Globus pallidus (tissue), 1 donor: ENCODE data around the gene ATP2A2.
"Not testable (repeated sequence)": the region's sequence is repeated elsewhere in the genome, so short reads cannot be mapped to it uniquely, and the experiment has no call there.

Source experiments
- DNase-seq: peaks from one replicate; pipeline ENCODE4 v3.0.0-alpha.2; 2015; ENCODE audit warnings: low spot score

ATP2A2 gene

DNA sequence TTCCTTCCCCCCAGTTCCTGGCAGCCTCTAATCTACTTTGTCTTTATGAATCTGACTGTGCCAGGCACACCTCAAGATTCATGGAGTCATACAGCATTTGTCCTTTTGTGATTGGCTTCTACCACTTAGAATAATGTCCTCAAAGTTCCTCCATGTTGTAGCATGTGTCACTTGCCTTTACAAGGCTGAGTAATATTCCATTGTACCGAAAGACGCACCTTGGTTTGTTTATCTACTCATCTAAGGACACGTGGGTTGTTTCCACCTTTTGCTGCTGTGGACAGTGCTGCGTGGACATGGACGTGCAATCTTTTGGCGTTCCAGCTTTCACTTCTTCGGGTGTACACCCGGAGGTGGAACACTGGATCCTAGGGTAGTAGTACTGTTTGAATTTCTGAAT, 88.9 kb downstream of the ATP2A2 start:
- DNase-seq = no peak

DNA sequence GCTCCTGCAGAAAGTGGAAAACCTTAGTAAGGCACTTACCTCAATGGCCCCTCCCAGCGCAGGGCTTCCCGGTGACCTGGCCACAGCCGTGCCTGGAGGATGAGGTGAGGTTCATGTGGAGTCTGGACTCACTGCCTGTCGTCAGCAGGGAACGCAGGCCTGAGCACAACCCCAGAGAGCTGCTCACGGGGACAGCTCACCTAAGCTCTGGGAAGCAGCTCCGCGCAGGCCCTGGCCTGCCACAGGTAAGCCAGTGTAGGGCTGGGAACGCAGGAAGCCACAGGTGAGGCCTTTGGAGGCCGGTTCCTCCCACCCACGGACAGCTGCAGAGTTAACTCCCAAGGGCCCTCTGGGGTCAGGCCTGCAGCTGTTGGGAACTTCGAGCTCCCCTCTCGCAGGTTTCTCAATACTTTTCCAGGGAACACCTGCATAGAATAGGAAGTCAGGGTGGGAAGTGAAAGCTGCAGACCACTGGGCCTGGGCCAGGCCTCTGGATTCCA, 89.7 kb downstream of the ATP2A2 start:
- no peak for DNase-seq

DNA sequence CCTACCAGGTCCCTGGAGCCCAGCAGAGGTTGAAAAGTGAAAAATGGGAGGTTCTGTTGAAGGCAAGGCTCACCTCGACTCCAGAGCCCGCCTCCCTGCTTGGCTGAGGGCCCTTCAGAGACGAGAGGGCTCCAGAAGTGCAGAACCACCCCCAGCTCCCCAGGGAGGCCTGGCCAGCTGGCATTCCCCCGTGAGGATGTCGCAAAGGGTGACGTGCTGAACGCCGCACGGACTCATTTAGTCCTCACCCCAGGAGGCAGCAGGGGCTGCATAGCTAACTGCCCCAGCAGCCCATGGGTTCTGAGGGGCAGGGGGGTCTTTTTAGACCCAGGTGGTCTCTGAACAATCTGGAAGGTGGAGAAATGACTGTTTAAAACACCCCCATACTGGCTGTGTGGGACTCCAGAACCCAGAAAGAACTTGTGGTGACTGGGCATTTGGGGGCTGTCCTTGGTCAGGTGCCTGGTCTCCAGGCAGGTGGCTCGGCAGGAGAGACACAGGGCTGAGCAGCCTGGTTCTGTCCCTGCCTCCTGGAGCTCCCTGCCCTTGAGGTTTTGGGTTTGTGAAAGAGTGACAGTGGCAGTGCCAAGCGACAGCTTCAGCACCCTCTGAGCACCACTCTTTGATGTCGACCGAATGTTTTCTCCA, 90.5 kb downstream of the ATP2A2 start:
- DNase-seq = no peak

DNA sequence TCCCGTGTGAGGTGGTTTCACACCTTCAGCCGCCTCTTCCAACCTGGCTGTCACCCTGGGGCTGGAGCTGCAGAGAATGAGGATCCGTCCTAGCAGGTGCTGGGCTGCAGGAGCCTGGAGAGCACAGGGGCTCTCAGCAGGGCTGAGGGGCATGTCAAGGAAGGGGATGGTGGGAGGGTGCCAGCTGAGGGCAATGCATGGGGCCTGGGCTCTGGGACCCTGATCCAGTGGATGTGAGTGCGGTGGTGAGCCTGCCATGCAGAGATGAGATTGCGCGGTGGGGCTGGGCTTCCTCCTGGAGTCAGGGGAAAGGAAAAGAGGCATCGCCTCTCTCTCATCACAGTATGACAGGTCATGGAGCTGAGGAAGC, 91.0 kb downstream of the ATP2A2 start:
- DNase-seq = no peak

DNA sequence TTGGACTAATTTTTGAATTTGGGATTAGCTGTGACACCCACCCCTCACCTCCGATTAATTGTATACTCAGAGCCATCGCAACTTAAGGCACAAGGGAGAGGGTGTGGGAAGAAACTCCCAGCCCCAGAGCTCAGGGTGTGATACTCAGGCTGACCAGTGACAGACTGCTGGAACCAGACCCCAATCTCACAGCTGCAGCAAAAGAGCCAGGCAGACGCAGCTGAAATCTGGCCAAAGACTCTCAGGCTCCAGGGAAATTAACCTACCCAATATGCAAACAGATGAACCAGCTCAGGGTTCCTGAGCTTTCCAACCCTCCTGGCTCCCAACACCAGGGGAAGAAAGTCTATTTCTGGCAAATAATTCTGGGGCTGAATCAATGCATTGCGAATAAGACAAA, 92.0 kb downstream of the ATP2A2 start:
- peak; percentile 12 for DNase-seq

DNA sequence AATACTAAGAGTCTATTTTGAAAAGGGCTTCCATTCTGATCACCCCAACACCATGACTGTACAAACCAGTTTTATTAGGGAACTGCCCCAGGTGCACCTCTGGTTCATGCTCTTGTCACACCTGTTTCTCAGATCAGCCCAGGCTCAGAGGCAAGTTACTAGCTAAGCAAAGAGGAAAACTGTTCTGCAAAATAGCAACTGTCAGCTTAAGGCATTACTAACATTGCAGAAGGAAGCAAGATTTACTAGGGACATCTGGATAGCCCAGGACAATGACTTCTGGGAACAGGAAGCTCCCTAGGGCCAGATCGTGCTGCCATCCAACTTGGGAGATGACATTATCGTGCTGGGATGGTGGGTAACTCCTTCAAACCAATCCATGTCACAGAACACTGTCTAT, 92.4 kb downstream of the ATP2A2 start:
- no peak for DNase-seq

DNA sequence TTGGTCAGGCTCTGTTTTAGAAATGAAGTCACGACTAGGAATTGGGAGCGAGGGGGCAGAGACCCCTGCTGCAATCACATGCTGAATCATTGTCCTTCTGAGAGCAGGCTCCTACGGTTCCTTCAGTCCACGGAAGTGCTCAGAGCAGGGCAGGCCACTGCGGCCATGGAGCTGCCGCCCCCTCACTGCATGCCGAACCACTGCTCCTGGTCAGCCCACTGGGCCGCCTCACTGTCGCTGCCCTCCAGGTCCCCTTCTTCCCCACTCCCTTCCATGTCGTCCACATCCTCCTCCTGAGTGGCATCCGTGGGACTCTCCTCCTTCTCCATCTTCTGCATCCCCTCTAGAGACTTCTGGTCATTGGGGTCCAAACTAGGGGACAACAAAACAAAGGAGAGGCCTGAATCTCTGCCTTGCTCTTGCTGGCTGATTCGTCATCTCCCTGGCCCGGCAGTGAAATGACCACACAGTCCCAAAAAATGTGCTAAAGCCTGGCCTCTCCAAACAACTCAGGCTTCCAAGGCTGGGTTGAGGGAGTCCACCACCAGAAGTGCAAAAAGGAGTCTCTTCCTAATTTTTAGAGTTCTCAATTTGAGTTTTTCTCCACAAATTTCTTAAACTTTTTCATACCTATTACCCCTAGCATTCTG, 93.0 kb downstream of the ATP2A2 start:
- no peak for DNase-seq

DNA sequence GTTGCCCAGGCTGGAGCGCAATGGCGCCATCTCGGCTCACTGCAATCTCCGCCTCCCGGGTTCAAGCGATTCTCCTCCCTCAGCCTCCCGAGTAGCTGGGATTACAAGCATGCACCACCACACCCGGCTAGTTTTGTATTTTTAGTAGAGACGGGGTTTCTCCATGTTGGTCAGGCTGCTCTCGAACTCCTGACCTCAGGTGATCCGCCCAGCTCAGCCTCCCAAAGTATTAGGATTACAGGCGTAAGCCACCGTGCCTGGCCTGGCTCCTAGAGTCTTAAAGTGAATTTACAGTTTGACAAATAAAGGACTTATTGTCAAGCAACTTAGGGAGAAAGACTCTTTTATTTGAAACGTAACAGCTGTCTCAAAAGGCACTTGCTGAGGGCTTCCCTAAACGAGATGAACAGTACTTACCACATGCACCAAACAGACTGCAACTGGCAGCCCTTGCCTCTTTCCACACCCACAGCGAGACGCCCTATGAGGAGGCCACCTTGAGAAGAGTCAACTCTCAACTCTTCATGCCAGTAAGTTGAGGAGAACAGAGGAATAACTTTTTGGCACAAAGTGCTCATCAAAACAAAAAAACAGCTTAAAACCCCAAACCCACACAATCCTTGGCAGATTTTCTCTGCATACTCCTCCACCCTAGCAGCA, 97.2 kb downstream of the ATP2A2 start:
- not testable (repeated sequence) for DNase-seq

DNA sequence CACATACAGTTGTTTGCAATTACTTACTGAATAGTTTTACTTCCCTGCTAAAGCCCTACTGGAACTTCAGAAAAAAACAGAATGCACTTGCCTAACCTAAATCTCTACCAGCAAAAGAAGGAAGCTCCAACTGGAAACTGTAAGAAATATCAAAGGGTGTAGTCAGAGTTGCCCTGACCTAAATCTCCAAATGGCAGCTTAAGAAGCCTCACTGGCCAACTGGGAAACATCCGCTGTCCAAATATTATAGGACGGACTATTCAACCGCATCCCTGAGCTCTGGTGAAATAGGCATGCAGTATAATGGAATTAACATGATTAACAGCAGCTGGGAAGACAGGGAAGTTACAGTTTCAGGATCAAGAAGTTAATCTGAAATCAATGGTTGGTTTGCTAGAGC, 98.2 kb downstream of the ATP2A2 start:
- DNase-seq = no peak

DNA sequence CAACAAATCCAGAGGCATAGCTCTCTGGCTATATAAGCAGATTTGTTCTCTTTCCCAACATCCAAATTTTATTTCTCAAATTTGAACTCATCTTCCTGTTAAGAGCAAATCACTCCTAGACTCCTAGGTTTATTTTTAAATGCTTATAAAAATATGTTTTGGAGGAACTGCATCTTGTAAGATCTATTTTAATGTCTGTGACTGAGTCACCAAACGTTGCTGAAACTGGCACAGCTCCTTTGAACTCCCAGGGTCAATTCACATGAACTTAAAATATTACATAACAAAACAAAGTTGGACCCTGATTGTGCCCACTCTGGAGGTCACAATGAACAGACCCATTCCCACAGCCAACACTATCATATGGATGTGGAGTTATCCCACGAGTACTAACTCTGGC, 98.6 kb downstream of the ATP2A2 start:
- no peak for DNase-seq

DNA sequence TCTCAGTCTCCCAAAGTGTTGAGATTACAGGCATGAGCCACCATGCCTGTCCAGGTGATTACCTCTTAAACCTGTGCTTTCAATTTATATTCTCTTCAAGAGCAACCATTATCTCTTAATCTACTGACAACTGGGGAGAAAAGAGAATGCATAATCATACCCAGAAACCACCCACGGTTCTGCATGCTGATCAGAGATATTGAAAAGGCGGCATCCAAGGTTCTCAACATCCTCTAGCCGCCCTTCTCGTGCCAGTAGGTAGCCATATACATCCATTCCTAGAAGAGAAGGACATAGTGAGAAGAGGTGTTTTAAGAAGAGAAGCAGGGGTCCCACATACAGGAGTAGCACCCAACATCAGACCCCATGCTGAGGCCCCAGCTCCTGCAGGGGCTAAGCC, 101.6 kb downstream of the ATP2A2 start:
- no peak for DNase-seq
